H1 (cell line): ENCODE measurements around the gene HABP2.

Source experiments
- EGR1 ChIP-seq: IDR thresholded peaks from 2 replicates; pipeline ENCODE4 v1.6.1; 2011; ENCODE audit warnings: low read depth, low read length, borderline replicate concordance
- EP300 ChIP-seq, 2 experiments: IDR thresholded peaks; 1 replicate in 1 of 2; 2 replicates in 1 of 2; pipeline ENCODE4 v1.6.1; 2011 to 2012; ENCODE audit warnings: low read depth in 2 of 2, low read length in 2 of 2, mild to moderate bottlenecking in 2 of 2, borderline replicate concordance in 1 of 2, inconsistent platforms in 1 of 2, moderate library complexity in 1 of 2
- JUND ChIP-seq: IDR thresholded peaks from 2 replicates; pipeline ENCODE4 v1.6.1; 2011; ENCODE audit warnings: mild to moderate bottlenecking, improper control_type of control experiment, low read length
- PHF8 ChIP-seq: fragments of 200-600 bp; sonication (generic); conservative IDR thresholded peaks from 2 replicates; pipeline ENCODE4 v1.7.1; 2012; ENCODE audit warnings: low read depth, mild to moderate bottlenecking, inconsistent platforms, low read length, moderate library complexity
- SP2 ChIP-seq: IDR thresholded peaks from 2 replicates; pipeline ENCODE4 v1.6.1; 2012; ENCODE audit warnings: mild to moderate bottlenecking, low read length, inconsistent platforms
- TBP ChIP-seq: IDR thresholded peaks from 2 replicates; pipeline ENCODE4 v1.6.1; 2011; ENCODE audit warnings: low read depth, low read length, improper control_type of control experiment
- TF ChIP-seq, protein P1 (sequence below): IDR thresholded peaks from 2 replicates; pipeline ENCODE4 v1.6.1; 2012; ENCODE audit warnings: inconsistent platforms
- TF ChIP-seq, protein P2 (sequence below), 3 experiments: IDR thresholded peaks; 1 replicate in 2 of 3; 2 replicates in 1 of 3; pipeline versions ENCODE4 v1.5.1 to v1.6.1; 2011; ENCODE audit warnings: low read length in 3 of 3, mild to moderate bottlenecking in 3 of 3, inconsistent platforms in 2 of 3, low read depth in 1 of 3, moderate library complexity in 1 of 3; ENCODE audit not compliant: insufficient read depth in 1 of 3; ENCODE audit errors: control extremely low read depth in 1 of 3

DNA sequence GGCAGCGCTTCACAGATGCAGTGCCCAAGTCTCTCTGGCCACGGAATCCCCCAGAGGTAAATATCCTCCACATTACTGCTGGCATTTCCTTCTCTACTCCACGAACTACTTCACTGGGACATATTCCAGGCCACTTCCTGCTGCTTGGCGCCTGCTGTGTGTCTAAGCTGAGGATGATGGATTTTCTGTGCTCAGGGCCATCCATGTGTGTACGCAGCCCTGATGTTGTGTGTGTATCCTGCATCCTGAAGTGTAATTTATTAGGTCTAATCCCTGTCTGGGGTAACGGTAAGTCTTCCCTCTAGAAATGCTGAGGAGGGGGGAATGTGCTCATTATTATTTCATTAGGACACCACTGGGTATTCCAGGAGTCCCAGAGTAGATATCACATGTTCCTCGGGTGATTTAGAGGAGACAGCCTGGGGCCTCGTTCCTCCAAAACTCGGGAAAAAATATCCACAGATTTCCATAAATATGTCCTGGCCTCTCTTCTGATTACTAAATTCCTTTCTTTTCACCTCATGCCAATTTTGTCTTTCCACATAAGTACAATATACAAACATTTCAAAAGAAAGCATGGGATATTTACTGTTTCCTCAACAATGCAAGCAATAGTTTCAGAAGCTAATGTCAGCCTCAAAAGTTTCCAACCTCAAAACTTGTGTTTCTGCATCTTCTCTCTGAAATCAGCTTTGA, 25.5 kb upstream of the HABP2 start:
- TF ChIP-seq EGR1 (no peak), SP2 (no peak), PHF8 (no peak), TBP (no peak), JUND (no peak), EP300 (IDR thresholded peaks at IDR 0.05; ENCODE audit: borderline replicate concordance in 1 of 2, low read depth in 2 of 2, low read length in 2 of 2) (no peak)
- TF ChIP-seq, protein P1, sequence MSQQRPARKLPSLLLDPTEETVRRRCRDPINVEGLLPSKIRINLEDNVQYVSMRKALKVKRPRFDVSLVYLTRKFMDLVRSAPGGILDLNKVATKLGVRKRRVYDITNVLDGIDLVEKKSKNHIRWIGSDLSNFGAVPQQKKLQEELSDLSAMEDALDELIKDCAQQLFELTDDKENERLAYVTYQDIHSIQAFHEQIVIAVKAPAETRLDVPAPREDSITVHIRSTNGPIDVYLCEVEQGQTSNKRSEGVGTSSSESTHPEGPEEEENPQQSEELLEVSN, result no peak
- TF ChIP-seq, protein P2, sequence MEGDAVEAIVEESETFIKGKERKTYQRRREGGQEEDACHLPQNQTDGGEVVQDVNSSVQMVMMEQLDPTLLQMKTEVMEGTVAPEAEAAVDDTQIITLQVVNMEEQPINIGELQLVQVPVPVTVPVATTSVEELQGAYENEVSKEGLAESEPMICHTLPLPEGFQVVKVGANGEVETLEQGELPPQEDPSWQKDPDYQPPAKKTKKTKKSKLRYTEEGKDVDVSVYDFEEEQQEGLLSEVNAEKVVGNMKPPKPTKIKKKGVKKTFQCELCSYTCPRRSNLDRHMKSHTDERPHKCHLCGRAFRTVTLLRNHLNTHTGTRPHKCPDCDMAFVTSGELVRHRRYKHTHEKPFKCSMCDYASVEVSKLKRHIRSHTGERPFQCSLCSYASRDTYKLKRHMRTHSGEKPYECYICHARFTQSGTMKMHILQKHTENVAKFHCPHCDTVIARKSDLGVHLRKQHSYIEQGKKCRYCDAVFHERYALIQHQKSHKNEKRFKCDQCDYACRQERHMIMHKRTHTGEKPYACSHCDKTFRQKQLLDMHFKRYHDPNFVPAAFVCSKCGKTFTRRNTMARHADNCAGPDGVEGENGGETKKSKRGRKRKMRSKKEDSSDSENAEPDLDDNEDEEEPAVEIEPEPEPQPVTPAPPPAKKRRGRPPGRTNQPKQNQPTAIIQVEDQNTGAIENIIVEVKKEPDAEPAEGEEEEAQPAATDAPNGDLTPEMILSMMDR (IDR thresholded peaks at IDR 0.05; ENCODE audit: control extremely low read depth in 1 of 3, insufficient read depth in 1 of 3, low read depth in 1 of 3, low read length in 3 of 3), result no peak
